H9 (cell line): Measurements from ENCODE around the gene HMCN1. TPM values are rescaled to one million over a fixed set of nuclear protein-coding genes. Genes with fewer than 3 reads are reported as not detected.

Experiments used
- DNase-seq: peaks from one replicate; pipeline ENCODE4 v3.0.0-alpha.2; 2017
- H2AFZ ChIP-seq: one replicate; pipeline ENCODE4 v1.6.1; 2013; ENCODE audit warnings: mild to moderate bottlenecking, low read length, control low read depth, moderate library complexity
- H2AK5ac ChIP-seq: 2 replicates; pipeline ENCODE4 v1.6.1; 2013; ENCODE audit warnings: low read length, control low read depth, mixed read lengths; ENCODE audit not compliant: insufficient read length
- H2BK120ac ChIP-seq: one replicate; pipeline ENCODE4 v1.6.1; 2013; ENCODE audit warnings: low read depth, mild to moderate bottlenecking, low read length, control low read depth, inconsistent platforms; ENCODE audit not compliant: poor library complexity, severe bottlenecking
- H2BK12ac ChIP-seq: 2 replicates; pipeline ENCODE4 v1.6.1; 2013; ENCODE audit warnings: low read length, control low read depth, mixed read lengths, low read depth; ENCODE audit not compliant: insufficient read length
- H2BK15ac ChIP-seq: 2 replicates; pipeline ENCODE4 v1.6.1; 2013; ENCODE audit warnings: low read depth, low read length, control low read depth
- H2BK20ac ChIP-seq: one replicate; pipeline ENCODE4 v1.6.1; 2013; ENCODE audit warnings: low read depth, mild to moderate bottlenecking, low read length, control low read depth, inconsistent platforms; ENCODE audit not compliant: poor library complexity, severe bottlenecking
- H2BK5ac ChIP-seq: 2 replicates; pipeline ENCODE4 v1.6.1; 2013; ENCODE audit warnings: low read length, control low read depth, mixed read lengths; ENCODE audit not compliant: insufficient read length
- H3K14ac ChIP-seq: 2 replicates; pipeline ENCODE4 v1.6.1; 2013; ENCODE audit warnings: low read length, control low read depth; ENCODE audit not compliant: insufficient read depth
- H3K18ac ChIP-seq: 2 replicates; pipeline ENCODE4 v1.6.1; 2013; ENCODE audit warnings: low read depth, mild to moderate bottlenecking, mixed read lengths, low read length, control low read depth; ENCODE audit not compliant: insufficient read length
- H3K23ac ChIP-seq: 2 replicates; pipeline ENCODE4 v1.6.1; 2013; ENCODE audit warnings: low read length, control low read depth, mixed read lengths, low read depth; ENCODE audit not compliant: insufficient read length
- H3K23me2 ChIP-seq: 2 replicates; pipeline ENCODE4 v1.6.1; 2013; ENCODE audit warnings: low read depth, mild to moderate bottlenecking, mixed read lengths, low read length, control low read depth; ENCODE audit not compliant: insufficient read length, poor library complexity, severe bottlenecking
- H3K27ac ChIP-seq: 2 replicates; pipeline ENCODE4 v1.5.1; 2013; ENCODE audit warnings: low read length, control low read depth, mixed read lengths, low read depth; ENCODE audit not compliant: insufficient read length
- H3K27me3 ChIP-seq: 2 replicates; pipeline ENCODE4 v1.6.1; 2013; ENCODE audit warnings: low read length, control low read depth, inconsistent platforms; ENCODE audit not compliant: insufficient read depth
- H3K4ac ChIP-seq: 2 replicates; pipeline ENCODE4 v1.6.1; 2013; ENCODE audit warnings: low read depth, mild to moderate bottlenecking, control low read depth, inconsistent platforms, low read length, moderate library complexity
- H3K4me1 ChIP-seq: 2 replicates; pipeline ENCODE4 v1.6.1; 2013; ENCODE audit warnings: low read length, control low read depth, inconsistent platforms; ENCODE audit not compliant: insufficient read depth
- H3K4me2 ChIP-seq: 2 replicates; pipeline ENCODE4 v1.6.1; 2013; ENCODE audit warnings: low read length, control low read depth, mixed read lengths; ENCODE audit not compliant: insufficient read length, insufficient read depth
- H3K56ac ChIP-seq: 2 replicates; pipeline ENCODE4 v1.6.1; 2013; ENCODE audit warnings: low read depth, mild to moderate bottlenecking, mixed read lengths, low read length, control low read depth; ENCODE audit not compliant: insufficient read length
- H3K79me1 ChIP-seq: 2 replicates; pipeline ENCODE4 v1.6.1; 2013; ENCODE audit warnings: low read depth, mild to moderate bottlenecking, moderate library complexity, low read length, control low read depth, inconsistent platforms; ENCODE audit not compliant: insufficient read depth, poor library complexity, severe bottlenecking
- H3K79me2 ChIP-seq: 2 replicates; pipeline ENCODE4 v1.6.1; 2013; ENCODE audit warnings: low read length, control low read depth, inconsistent platforms; ENCODE audit not compliant: insufficient read depth
- H3K9ac ChIP-seq: 2 replicates; pipeline ENCODE4 v1.6.1; 2013; ENCODE audit warnings: low read length, control low read depth, mixed read lengths; ENCODE audit not compliant: insufficient read length; ENCODE audit errors: extremely low read depth
- H3K9me3 ChIP-seq: one replicate; pipeline ENCODE4 v1.6.1; 2013; ENCODE audit warnings: low read depth, low read length, inconsistent platforms; ENCODE audit not compliant: control insufficient read depth
- H3T11ph ChIP-seq: one replicate; pipeline ENCODE4 v1.6.1; 2013; ENCODE audit warnings: mild to moderate bottlenecking, low read length, control low read depth, inconsistent platforms
- H4K20me1 ChIP-seq: one replicate; pipeline ENCODE4 v1.6.1; 2013; ENCODE audit not compliant: control insufficient read depth, insufficient read length, insufficient read depth
- H4K5ac ChIP-seq: 2 replicates; pipeline ENCODE4 v1.6.1; 2013; ENCODE audit warnings: low read depth, mild to moderate bottlenecking, mixed read lengths, low read length, control low read depth; ENCODE audit not compliant: insufficient read length
- H4K8ac ChIP-seq: replicated peaks from 2 replicates; pipeline ENCODE4 v1.6.1; 2013; ENCODE audit warnings: low read length, control low read depth, mixed read lengths, low read depth; ENCODE audit not compliant: insufficient read length
- H4K91ac ChIP-seq: 2 replicates; pipeline ENCODE4 v1.6.1; 2013; ENCODE audit warnings: low read depth, mild to moderate bottlenecking, moderate library complexity, mixed read lengths, low read length, control low read depth; ENCODE audit not compliant: insufficient read length
- H3K27ac Mint-ChIP-seq, 3 experiments: 2 replicates in 2 of 3; 3 replicates in 1 of 3; pipeline ENCODE4 v1.8.0; 2020 to 2021; ENCODE audit warnings: mixed read lengths in 3 of 3, mild to moderate bottlenecking in 1 of 3, moderate library complexity in 1 of 3
- H3K27me3 Mint-ChIP-seq: 2 replicates; pipeline ENCODE4 v1.8.0; 2021; ENCODE audit warnings: low read depth, mild to moderate bottlenecking, moderate library complexity, mixed read lengths
- H3K36me3 Mint-ChIP-seq, 3 experiments: 2 replicates in 2 of 3; 3 replicates in 1 of 3; pipeline ENCODE4 v1.8.0; 2020 to 2021; ENCODE audit warnings: low read depth in 3 of 3, mixed read lengths in 3 of 3; ENCODE audit not compliant: insufficient read depth in 1 of 3
- H3K4me1 Mint-ChIP-seq, 2 experiments: 2 replicates each; pipeline ENCODE4 v1.8.0; 2020; ENCODE audit warnings: mixed read lengths in 2 of 2
- H3K4me3 Mint-ChIP-seq, 2 experiments: 2 replicates in 1 of 2; 3 replicates in 1 of 2; pipeline ENCODE4 v1.8.0; 2020 to 2021; ENCODE audit warnings: mild to moderate bottlenecking in 2 of 2, mixed read lengths in 2 of 2, moderate library complexity in 1 of 2
- H3K9me3 Mint-ChIP-seq, 2 experiments: 2 replicates in 1 of 2; 3 replicates in 1 of 2; pipeline ENCODE4 v1.8.0; 2020; ENCODE audit warnings: mild to moderate bottlenecking in 2 of 2, mixed read lengths in 2 of 2, moderate library complexity in 1 of 2
- WGBS: extraction: QIAGEN DNeasy Blood & Tissue Kit; methylation state at CpG from one replicate; pipeline ENCODE4 v1.1.7; 2013; ENCODE audit warnings: missing lambda C conversion rate, low lambda C conversion rate, mixed read lengths; ENCODE audit not compliant: insufficient read length; ENCODE audit errors: extremely low coverage; 5-methylcytosine and 5-hydroxymethylcytosine counted together
- total RNA-seq: library from RNA; stranded (reverse); gene quantifications from 2 replicates; pipeline ENCODE4 v1.2.1, GENCODE V29; 2021
- TF ChIP-seq, protein P1 (sequence below): fragments of 200-600 bp; sonication (generic); conservative IDR thresholded peaks from 3 replicates; pipeline ENCODE4 v1.8.0; 2021; ENCODE audit warnings: antibody characterized with exemption, mild to moderate bottlenecking

HMCN1 gene
- total RNA-seq, 1 experiment from 2014 or later, result 3.3 TPM

DNA sequence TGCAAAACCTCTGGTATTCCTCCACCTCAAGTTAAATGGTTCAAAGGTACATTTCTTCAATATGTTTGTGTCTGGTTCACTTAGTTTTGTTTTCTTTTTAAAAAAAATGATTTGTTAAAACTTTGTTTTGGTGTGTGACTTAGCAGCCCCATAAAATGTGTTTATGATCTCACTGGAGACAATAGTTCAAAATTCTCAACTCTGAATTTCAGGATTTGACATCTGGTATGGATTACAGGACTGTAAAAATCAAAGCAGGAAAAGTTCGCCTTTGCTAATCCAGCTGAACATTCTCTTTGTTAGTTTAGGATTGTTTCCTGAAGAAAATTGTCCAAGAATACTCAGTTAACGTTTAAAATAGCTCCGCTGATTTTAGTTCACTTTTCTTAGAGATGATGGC is 231.7 kb downstream of the HMCN1 start:
- H3K14ac ChIP-seq, result no peak overlapping the region
- no peak overlapping the region for H3K4me2 ChIP-seq
- no peak for DNase-seq
- H4K5ac ChIP-seq, result no peak overlapping the region
- peaks cover 2% of the 10 kb centered on the region; the same call in 1 of the 2 replicates for H3K4me1 ChIP-seq
- no peaks in the 10 kb centered on the region for H4K20me1 ChIP-seq
- H3K23me2 ChIP-seq, result no peaks in the 10 kb centered on the region
- H3K23ac ChIP-seq, result no peak overlapping the region
- no peak overlapping the region for H3K18ac ChIP-seq
- no peak overlapping the region for H3K56ac ChIP-seq
- H3K27ac ChIP-seq, result no peak overlapping the region
- Mint-ChIP-seq H3K36me3 (0 out of 7 replicates have a peak, but pooled peaks cover 0 to 2% (median 0%) of the 10 kb centered on the region in 3 experiments), H3K4me3 (no peak overlapping the region), H3K9me3 (no peaks in the 10 kb centered on the region), H3K27me3 (no peaks in the 10 kb centered on the region), H3K27ac (no peak overlapping the region), H3K4me1 (peaks cover 11 to 19% of the 10 kb centered on the region in 2 experiments)
- H3K79me2 ChIP-seq, result no peaks in the 10 kb centered on the region
- no peak overlapping the region for H4K8ac ChIP-seq
- no peak overlapping the region for H3T11ph ChIP-seq
- no peaks in the 10 kb centered on the region for H3K9me3 ChIP-seq
- H2BK12ac ChIP-seq, result no peak overlapping the region
- no peak overlapping the region for H2AK5ac ChIP-seq
- no peak overlapping the region for H3K4ac ChIP-seq
- no peak overlapping the region for H2BK15ac ChIP-seq
- H2BK20ac ChIP-seq, result no peak overlapping the region
- H2BK5ac ChIP-seq, result no peak overlapping the region
- WGBS, result no CpG with 5 or more reads among the region's 3 CpGs
- no peaks in the 10 kb centered on the region for H3K27me3 ChIP-seq
- H3K79me1 ChIP-seq, result no peaks in the 10 kb centered on the region
- TF ChIP-seq, protein P1, sequence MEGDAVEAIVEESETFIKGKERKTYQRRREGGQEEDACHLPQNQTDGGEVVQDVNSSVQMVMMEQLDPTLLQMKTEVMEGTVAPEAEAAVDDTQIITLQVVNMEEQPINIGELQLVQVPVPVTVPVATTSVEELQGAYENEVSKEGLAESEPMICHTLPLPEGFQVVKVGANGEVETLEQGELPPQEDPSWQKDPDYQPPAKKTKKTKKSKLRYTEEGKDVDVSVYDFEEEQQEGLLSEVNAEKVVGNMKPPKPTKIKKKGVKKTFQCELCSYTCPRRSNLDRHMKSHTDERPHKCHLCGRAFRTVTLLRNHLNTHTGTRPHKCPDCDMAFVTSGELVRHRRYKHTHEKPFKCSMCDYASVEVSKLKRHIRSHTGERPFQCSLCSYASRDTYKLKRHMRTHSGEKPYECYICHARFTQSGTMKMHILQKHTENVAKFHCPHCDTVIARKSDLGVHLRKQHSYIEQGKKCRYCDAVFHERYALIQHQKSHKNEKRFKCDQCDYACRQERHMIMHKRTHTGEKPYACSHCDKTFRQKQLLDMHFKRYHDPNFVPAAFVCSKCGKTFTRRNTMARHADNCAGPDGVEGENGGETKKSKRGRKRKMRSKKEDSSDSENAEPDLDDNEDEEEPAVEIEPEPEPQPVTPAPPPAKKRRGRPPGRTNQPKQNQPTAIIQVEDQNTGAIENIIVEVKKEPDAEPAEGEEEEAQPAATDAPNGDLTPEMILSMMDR, result no peak
- no peak overlapping the region for H3K9ac ChIP-seq
- no peak overlapping the region for H2AFZ ChIP-seq
- H2BK120ac ChIP-seq, result no peak overlapping the region
- no peak overlapping the region for H4K91ac ChIP-seq
